ENCODE results near the gene RASGEF1C.

RASGEF1C gene

GRCh38 chr5:180103487-180104167 lies 105.4 kb downstream of the RASGEF1C start:
- Histone ChIP-seq H3K9ac (ENCODE audit: insufficient read length) (no peak overlapping the region), H3K4me3 (no peak overlapping the region), H3K9me3 (ENCODE audit: low read depth, low read length) (no peaks in the 10 kb centered on the region), H3K27ac (no peak overlapping the region), H3K36me3 (ENCODE audit: insufficient read depth, low read length) (no peaks in the 10 kb centered on the region)
- TF ChIP-seq EZH2 (IDR thresholded peaks at IDR 0.05), result no peak
- no peak for TF ChIP-seq FOXP2 (optimal IDR thresholded peaks at IDR 0.05; ENCODE audit: control extremely low read depth, extremely low read length, insufficient read depth)
- no peak for TF ChIP-seq POLR2AphosphoS5 (IDR thresholded peaks at IDR 0.05; ENCODE audit: borderline replicate concordance, low read depth, low read length)
- no peak for DNase-seq (ENCODE audit: low read depth, low spot score)

- Histone ChIP-seq H3K36me3 (ENCODE audit: insufficient read depth, low read length) (no peaks in the 10 kb centered on the region), H3K27ac (no peak overlapping the region), H3K9ac (ENCODE audit: insufficient read length) (no peak overlapping the region), H3K9me3 (ENCODE audit: low read depth, low read length) (no peaks in the 10 kb centered on the region), H3K4me3 (no peak overlapping the region)
- no peak for TF ChIP-seq EZH2 (IDR thresholded peaks at IDR 0.05)
- TF ChIP-seq POLR2AphosphoS5 (IDR thresholded peaks at IDR 0.05; ENCODE audit: borderline replicate concordance, low read depth, low read length), result no peak
- TF ChIP-seq FOXP2 (optimal IDR thresholded peaks at IDR 0.05; ENCODE audit: control extremely low read depth, extremely low read length, insufficient read depth), result no peak
- DNase-seq (ENCODE audit: low read depth, low spot score), result no peak
These were observed 106.4 kb downstream of the RASGEF1C start for GRCh38 chr5:180102636-180103035.

- Histone ChIP-seq H3K9me3 (ENCODE audit: low read depth, low read length) (no peaks in the 10 kb centered on the region), H3K36me3 (ENCODE audit: insufficient read depth, low read length) (no peaks in the 10 kb centered on the region), H3K27ac (no peak overlapping the region), H3K9ac (ENCODE audit: insufficient read length) (no peak overlapping the region), H3K4me3 (no peak overlapping the region)
- DNase-seq (ENCODE audit: low read depth, low spot score), result no peak
- TF ChIP-seq POLR2AphosphoS5 (IDR thresholded peaks at IDR 0.05; ENCODE audit: borderline replicate concordance, low read depth, low read length), result no peak
- no peak for TF ChIP-seq FOXP2 (optimal IDR thresholded peaks at IDR 0.05; ENCODE audit: control extremely low read depth, extremely low read length, insufficient read depth)
- no peak for TF ChIP-seq EZH2 (IDR thresholded peaks at IDR 0.05)
These were observed 107.4 kb downstream of the RASGEF1C start for GRCh38 chr5:180101451-180102105.

GRCh38 chr5:180100621-180101450 lies 108.2 kb downstream of the RASGEF1C start:
- DNase-seq (ENCODE audit: low read depth, low spot score), result no peak
- TF ChIP-seq FOXP2 (optimal IDR thresholded peaks at IDR 0.05; ENCODE audit: control extremely low read depth, extremely low read length, insufficient read depth) (no peak), POLR2AphosphoS5 (IDR thresholded peaks at IDR 0.05; ENCODE audit: borderline replicate concordance, low read depth, low read length) (no peak), EZH2 (IDR thresholded peaks at IDR 0.05) (no peak)
- no peaks in the 10 kb centered on the region for H3K36me3 ChIP-seq (ENCODE audit: insufficient read depth, low read length)
- no peak overlapping the region for H3K4me3 ChIP-seq
- H3K9me3 ChIP-seq (ENCODE audit: low read depth, low read length), result no peaks in the 10 kb centered on the region
- no peak overlapping the region for H3K9ac ChIP-seq (ENCODE audit: insufficient read length)
- H3K27ac ChIP-seq, result no peak overlapping the region

GRCh38 chr5:180099733-180100611 lies 109.0 kb downstream of the RASGEF1C start:
- no peak for DNase-seq (ENCODE audit: low read depth, low spot score)
- TF ChIP-seq EZH2 (IDR thresholded peaks at IDR 0.05) (no peak), FOXP2 (optimal IDR thresholded peaks at IDR 0.05; ENCODE audit: control extremely low read depth, extremely low read length, insufficient read depth) (no peak), POLR2AphosphoS5 (IDR thresholded peaks at IDR 0.05; ENCODE audit: borderline replicate concordance, low read depth, low read length) (no peak)
- Histone ChIP-seq H3K36me3 (ENCODE audit: insufficient read depth, low read length) (no peaks in the 10 kb centered on the region), H3K9ac (ENCODE audit: insufficient read length) (no peak overlapping the region), H3K4me3 (no peak overlapping the region), H3K27ac (no peak overlapping the region), H3K9me3 (ENCODE audit: low read depth, low read length) (no peaks in the 10 kb centered on the region)

GRCh38 chr5:180098991-180099732 lies 109.8 kb downstream of the RASGEF1C start:
- no peak for TF ChIP-seq FOXP2 (optimal IDR thresholded peaks at IDR 0.05; ENCODE audit: control extremely low read depth, extremely low read length, insufficient read depth)
- TF ChIP-seq POLR2AphosphoS5 (IDR thresholded peaks at IDR 0.05; ENCODE audit: borderline replicate concordance, low read depth, low read length), result no peak
- no peak for TF ChIP-seq EZH2 (IDR thresholded peaks at IDR 0.05)
- no peak for DNase-seq (ENCODE audit: low read depth, low spot score)
- no peak overlapping the region for H3K4me3 ChIP-seq
- no peak overlapping the region for H3K27ac ChIP-seq
- H3K9me3 ChIP-seq (ENCODE audit: low read depth, low read length), result no peaks in the 10 kb centered on the region
- H3K9ac ChIP-seq (ENCODE audit: insufficient read length), result no peak overlapping the region
- no peaks in the 10 kb centered on the region for H3K36me3 ChIP-seq (ENCODE audit: insufficient read depth, low read length)

GRCh38 chr5:180098526-180098925 lies 110.5 kb downstream of the RASGEF1C start:
- no peaks in the 10 kb centered on the region for H3K9me3 ChIP-seq (ENCODE audit: low read depth, low read length)
- H3K4me3 ChIP-seq, result no peak overlapping the region
- H3K27ac ChIP-seq, result no peak overlapping the region
- no peaks in the 10 kb centered on the region for H3K36me3 ChIP-seq (ENCODE audit: insufficient read depth, low read length)
- DNase-seq (ENCODE audit: low read depth, low spot score), result no peak
- TF ChIP-seq POLR2AphosphoS5 (IDR thresholded peaks at IDR 0.05; ENCODE audit: borderline replicate concordance, low read depth, low read length) (no peak), FOXP2 (optimal IDR thresholded peaks at IDR 0.05; ENCODE audit: control extremely low read depth, extremely low read length, insufficient read depth) (no peak), EZH2 (IDR thresholded peaks at IDR 0.05) (no peak)
- H3K9ac ChIP-seq (ENCODE audit: insufficient read length), result no peak overlapping the region
